ENCODE data around the gene RBM20. TPM values are rescaled to one million over a fixed set of nuclear protein-coding genes. Genes with fewer than 3 reads are reported as not detected.

Gene RBM20
- polyA plus RNA-seq, 1 donor: 0.96 TPM

DNA sequence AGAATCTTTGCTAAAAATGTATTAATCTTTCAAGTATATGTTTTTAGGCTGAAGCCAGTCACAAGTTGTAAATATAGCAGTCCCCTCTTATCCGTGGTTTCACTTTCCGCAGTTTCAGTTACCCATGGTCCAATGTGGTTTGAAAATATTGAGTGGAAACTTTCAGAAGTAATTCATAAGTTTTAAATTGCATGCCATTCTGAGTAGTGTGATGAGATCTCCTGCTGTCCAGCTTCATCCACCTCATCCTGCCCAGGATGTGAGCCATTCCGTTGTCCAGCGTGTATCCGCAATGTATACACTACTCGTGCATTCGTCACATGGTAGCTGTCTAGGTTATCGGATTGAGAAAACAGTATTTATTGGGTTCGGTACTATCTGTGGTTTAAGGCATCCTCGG lies 239.8 kb downstream of the RBM20 start:
- no peak for DNase-seq
- Histone ChIP-seq H3K4me1 (ENCODE audit: control insufficient read depth, insufficient read depth, low read length) (no peaks in the 10 kb centered on the region), H3K9me3 (ENCODE audit: control insufficient read depth, low read depth, low read length) (no peaks in the 10 kb centered on the region), H3K27ac (ENCODE audit: low read length) (no peak overlapping the region), H3K4me3 (ENCODE audit: low read length) (no peak overlapping the region), H3K27me3 (ENCODE audit: control insufficient read depth, insufficient read depth, low read length) (no peaks in the 10 kb centered on the region), H3K36me3 (ENCODE audit: control insufficient read depth, insufficient read depth, low read length) (peaks cover 60% of the 10 kb centered on the region)
- 74% methylated on average over 2 of the region's 10 CpGs for WGBS (ENCODE audit: insufficient coverage, low lambda C conversion rate)

DNA sequence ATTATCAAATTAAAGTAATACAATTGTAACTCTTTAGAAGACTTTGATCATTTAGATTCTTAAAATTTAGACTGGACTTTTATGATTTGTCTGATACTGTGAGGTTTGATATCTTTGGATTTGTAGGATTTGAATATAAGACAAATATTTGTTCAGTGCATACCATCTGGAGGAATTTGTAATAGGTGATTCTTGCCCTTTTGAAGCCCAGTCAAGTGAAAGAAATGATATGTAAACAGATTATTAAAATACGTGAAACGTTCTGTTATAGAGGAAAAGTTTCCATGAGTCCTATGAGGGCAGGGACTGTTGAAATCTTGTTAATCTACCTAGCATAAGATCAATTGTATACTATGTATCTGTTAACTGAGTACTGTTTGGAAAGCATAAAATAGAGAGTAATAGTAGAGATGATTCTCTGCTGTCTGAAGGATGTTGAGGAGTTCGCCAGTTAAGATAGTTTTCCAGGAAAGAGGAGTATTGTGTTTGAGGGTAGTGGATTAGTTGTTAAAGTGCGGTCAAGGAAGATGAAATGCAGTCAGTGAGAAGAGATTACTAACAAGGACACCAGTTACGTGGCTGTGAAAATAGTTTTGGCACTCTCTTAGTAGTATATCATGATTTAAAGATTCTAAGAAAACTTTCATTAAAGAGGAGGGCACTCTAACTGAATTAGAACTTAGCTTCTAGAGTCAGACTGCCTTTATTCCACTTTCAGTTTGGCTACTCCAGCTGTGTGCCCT lies 242.0 kb downstream of the RBM20 start:
- Histone ChIP-seq H3K9me3 (ENCODE audit: control insufficient read depth, low read depth, low read length) (no peaks in the 10 kb centered on the region), H3K4me1 (ENCODE audit: control insufficient read depth, insufficient read depth, low read length) (no peaks in the 10 kb centered on the region), H3K27me3 (ENCODE audit: control insufficient read depth, insufficient read depth, low read length) (no peaks in the 10 kb centered on the region), H3K36me3 (ENCODE audit: control insufficient read depth, insufficient read depth, low read length) (peaks cover 64% of the 10 kb centered on the region), H3K27ac (ENCODE audit: low read length) (no peak overlapping the region), H3K4me3 (ENCODE audit: low read length) (no peak overlapping the region)
- DNase-seq: no peak
- 46% methylated on average over 4 of the region's 5 CpGs for WGBS (ENCODE audit: insufficient coverage, low lambda C conversion rate)

DNA sequence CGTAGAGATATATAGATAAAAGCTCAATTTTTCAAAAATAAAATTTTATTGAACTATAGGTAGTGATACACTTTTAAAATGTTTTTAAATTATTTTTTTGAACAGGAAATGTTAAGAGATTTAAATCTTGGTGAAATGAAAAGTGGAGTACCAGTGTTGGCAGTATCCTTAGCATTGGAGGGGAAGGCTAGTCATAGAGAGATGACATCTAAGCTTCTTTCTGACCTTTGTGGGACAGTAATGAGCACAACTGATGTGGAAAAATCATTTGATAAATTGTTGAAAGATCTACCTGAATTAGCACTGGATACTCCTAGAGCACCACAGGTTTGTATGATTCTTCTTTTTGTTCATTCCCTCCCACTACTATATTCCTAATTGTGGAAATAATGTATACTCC lies 243.4 kb downstream of the RBM20 start:
- no peak overlapping the region for H3K4me3 ChIP-seq (ENCODE audit: low read length)
- peaks cover 58% of the 10 kb centered on the region for H3K36me3 ChIP-seq (ENCODE audit: control insufficient read depth, insufficient read depth, low read length)
- DNase-seq: no peak
- no peaks in the 10 kb centered on the region for H3K4me1 ChIP-seq (ENCODE audit: control insufficient read depth, insufficient read depth, low read length)
- no peaks in the 10 kb centered on the region for H3K27me3 ChIP-seq (ENCODE audit: control insufficient read depth, insufficient read depth, low read length)
- no peaks in the 10 kb centered on the region for H3K9me3 ChIP-seq (ENCODE audit: control insufficient read depth, low read depth, low read length)
- 100% methylated on average over 1 of the region's 1 CpG for WGBS (ENCODE audit: insufficient coverage, low lambda C conversion rate)
- H3K27ac ChIP-seq (ENCODE audit: low read length): no peak overlapping the region

Other genes starting within 250 kb of the RBM20 start
- 23.2 TPM for gene DUSP5, start 146.4 kb upstream of the RBM20 start, polyA plus RNA-seq
- 62.6 TPM for gene SMC3, start 76.6 kb upstream of the RBM20 start, polyA plus RNA-seq
- gene PDCD4, start 227.6 kb downstream of the RBM20 start, polyA plus RNA-seq: 297 TPM